H1 (cell line): ENCODE data around the gene SPPL3. TPM values are rescaled to one million over a fixed set of nuclear protein-coding genes. Genes with fewer than 3 reads are reported as not detected.

Source experiments
- CTCF ChIA-PET: fragments of 300-600 bp; sonication (Branson Sonifier 250); formaldehyde crosslinking; loops from one replicate; lab custom pipeline; 2021; ENCODE audit not compliant: partially characterized antibody; lab: Charles Lee
- POLR2A ChIA-PET: fragments of 300-600 bp; sonication (Branson Sonifier 250); formaldehyde crosslinking; loops from one replicate; lab custom pipeline; 2021; ENCODE audit warnings: inconsistent platforms; ENCODE audit not compliant: partially characterized antibody; lab: Charles Lee
- DNase-seq, 2 experiments: peaks; one replicate each; pipeline versions ENCODE4 v3.0.0 to v3.0.0-alpha.2; 2010 to 2022; ENCODE audit warnings: low spot score in 2 of 2, low read depth in 1 of 2, mixed read lengths in 1 of 2
- FAIRE-seq: peaks from 2 replicates; lab custom pipeline; 2011; peaks lifted over from hg19 to GRCh38; lab: Jason Lieb, UNC
- H2AFZ ChIP-seq: 2 replicates; pipeline ENCODE4 v1.8.1; 2012; ENCODE audit warnings: low read length, inconsistent platforms
- H2AK5ac ChIP-seq: 2 replicates; pipeline ENCODE4 v1.6.1; 2013; ENCODE audit warnings: low read depth, low read length
- H2BK120ac ChIP-seq: replicated peaks from 2 replicates; pipeline ENCODE3; 2013; ENCODE audit warnings: low read depth, low read length, inconsistent platforms
- H2BK12ac ChIP-seq: 2 replicates; pipeline ENCODE4 v1.6.1; 2013; ENCODE audit warnings: low read depth, low read length
- H2BK15ac ChIP-seq: 2 replicates; pipeline ENCODE4 v1.6.1; 2013; ENCODE audit warnings: low read length
- H2BK20ac ChIP-seq: 2 replicates; pipeline ENCODE4 v1.6.1; 2013; ENCODE audit warnings: low read length
- H2BK5ac ChIP-seq: 2 replicates; pipeline ENCODE4 v1.6.1; 2013; ENCODE audit warnings: low read depth, low read length
- H3K14ac ChIP-seq: 2 replicates; pipeline ENCODE4 v1.6.1; 2013; ENCODE audit warnings: inconsistent platforms; ENCODE audit not compliant: insufficient read length
- H3K18ac ChIP-seq: 2 replicates; pipeline ENCODE4 v1.6.1; 2013; ENCODE audit warnings: low read length; ENCODE audit errors: extremely low read depth
- H3K23ac ChIP-seq: 2 replicates; pipeline ENCODE4 v1.6.1; 2013; ENCODE audit warnings: inconsistent platforms; ENCODE audit not compliant: insufficient read length
- H3K23me2 ChIP-seq: 2 replicates; pipeline ENCODE4 v1.6.1; 2013; ENCODE audit warnings: low read depth, low read length
- H3K27ac ChIP-seq: 2 replicates; pipeline ENCODE4 v1.6.1; 2011; ENCODE audit warnings: low read depth, low read length, inconsistent platforms
- H3K27me3 ChIP-seq, 4 experiments: replicated peaks in 1 of 4; 1 replicate in 1 of 4; 2 replicates in 3 of 4; pipeline versions ENCODE4 v1.6.1 to v1.8.1; 2011 to 2013; ENCODE audit warnings: low read length in 3 of 4, mild to moderate bottlenecking in 3 of 4, inconsistent platforms in 2 of 4, mixed read lengths in 2 of 4, moderate library complexity in 1 of 4; ENCODE audit not compliant: control insufficient read depth in 3 of 4, insufficient read depth in 3 of 4; ENCODE audit errors: extremely low read depth in 1 of 4
- H3K36me3 ChIP-seq, 4 experiments: 2 replicates each; pipeline versions ENCODE4 v1.6.1 to v1.8.1; 2011 to 2013; ENCODE audit warnings: mild to moderate bottlenecking in 4 of 4, low read length in 3 of 4, moderate library complexity in 2 of 4, control low read depth in 1 of 4, inconsistent platforms in 1 of 4; ENCODE audit not compliant: insufficient read depth in 4 of 4, control insufficient read depth in 2 of 4
- H3K4ac ChIP-seq: replicated peaks from 2 replicates; pipeline ENCODE3; 2013; ENCODE audit warnings: low read length, low read depth, mixed read lengths, inconsistent platforms; ENCODE audit not compliant: insufficient read length
- H3K4me1 ChIP-seq, 4 experiments: replicated peaks in 1 of 4; 1 replicate in 1 of 4; 2 replicates in 3 of 4; pipeline versions ENCODE4 v1.6.1 to v1.8.1; 2011 to 2013; ENCODE audit warnings: low read length in 3 of 4, inconsistent platforms in 2 of 4, mixed read lengths in 1 of 4; ENCODE audit not compliant: insufficient read depth in 4 of 4, control insufficient read depth in 3 of 4
- H3K4me2 ChIP-seq, 2 experiments: 2 replicates each; pipeline versions ENCODE4 v1.6.1 to v1.8.1; 2011 to 2013; ENCODE audit warnings: low read depth in 2 of 2, low read length in 2 of 2, control low read depth in 1 of 2, inconsistent platforms in 1 of 2, mild to moderate bottlenecking in 1 of 2; ENCODE audit not compliant: insufficient read depth in 1 of 2
- H3K4me3 ChIP-seq, 4 experiments: fragments of 200-600, 300-600 bp in 1 of 4; sonication (generic), shearing (Covaris generic), sonication (Bioruptor Twin) in 1 of 4; 2 replicates each; pipeline versions ENCODE4 v1.5.1 to v1.8.1; 2011 to 2016; ENCODE audit warnings: low read length in 4 of 4, low read depth in 3 of 4, control low read depth in 2 of 4, inconsistent platforms in 2 of 4, mild to moderate bottlenecking in 2 of 4, mixed read lengths in 1 of 4, moderate library complexity in 1 of 4; ENCODE audit not compliant: insufficient read depth in 2 of 4; ENCODE audit errors: extremely low read depth in 1 of 4
- H3K56ac ChIP-seq: replicated peaks from 2 replicates; pipeline ENCODE3; 2013; ENCODE audit warnings: low read depth, mild to moderate bottlenecking, mixed read lengths, low read length, inconsistent platforms; ENCODE audit not compliant: insufficient read length
- H3K79me1 ChIP-seq: 2 replicates; pipeline ENCODE4 v1.6.1; 2013; ENCODE audit warnings: low read depth, low read length, control low read depth
- H3K79me2 ChIP-seq, 2 experiments: 2 replicates each; pipeline versions ENCODE4 v1.6.1 to v1.8.1; 2012 to 2013; ENCODE audit warnings: low read length in 2 of 2, mild to moderate bottlenecking in 2 of 2, inconsistent platforms in 1 of 2; ENCODE audit not compliant: insufficient read depth in 2 of 2, control insufficient read depth in 1 of 2
- H3K9ac ChIP-seq, 4 experiments: replicated peaks in 1 of 4; 1 replicate in 1 of 4; 2 replicates in 3 of 4; pipeline versions ENCODE4 v1.6.1 to v1.8.1; 2011 to 2013; ENCODE audit warnings: low read depth in 3 of 4, low read length in 3 of 4, control low read depth in 2 of 4, mild to moderate bottlenecking in 2 of 4, moderate library complexity in 2 of 4, inconsistent platforms in 1 of 4; ENCODE audit errors: extremely low read depth in 1 of 4
- H3K9me3 ChIP-seq, 2 experiments: 2 replicates each; pipeline versions ENCODE4 v1.6.1 to v1.8.1; 2012 to 2013; ENCODE audit warnings: mild to moderate bottlenecking in 2 of 2, moderate library complexity in 2 of 2, control low read depth in 1 of 2, inconsistent platforms in 1 of 2, low read depth in 1 of 2, low read length in 1 of 2, mixed read lengths in 1 of 2; ENCODE audit not compliant: insufficient read depth in 2 of 2
- H4K20me1 ChIP-seq, 2 experiments: replicated peaks in 1 of 2; 2 replicates each; pipeline versions ENCODE3 to v1.8.1; 2011 to 2013; ENCODE audit warnings: inconsistent platforms in 2 of 2, low read length in 2 of 2, mild to moderate bottlenecking in 1 of 2; ENCODE audit not compliant: insufficient read depth in 2 of 2, control insufficient read depth in 1 of 2
- H4K5ac ChIP-seq: 2 replicates; pipeline ENCODE4 v1.6.1; 2013; ENCODE audit warnings: low read length, low read depth, mixed read lengths, inconsistent platforms; ENCODE audit not compliant: insufficient read length
- H4K8ac ChIP-seq: 2 replicates; pipeline ENCODE4 v1.8.0; 2013; ENCODE audit warnings: mild to moderate bottlenecking, moderate library complexity, low read length, inconsistent platforms; ENCODE audit not compliant: insufficient read depth; ENCODE audit errors: extremely low read depth
- H4K91ac ChIP-seq: replicated peaks from 2 replicates; pipeline ENCODE3; 2013; ENCODE audit warnings: low read length, mixed read lengths, inconsistent platforms; ENCODE audit not compliant: insufficient read length
- BACH1 ChIP-seq: IDR thresholded peaks from 2 replicates; pipeline ENCODE4 v1.6.1; 2012; ENCODE audit warnings: low read length, improper control_type of control experiment
- BRCA1 ChIP-seq: IDR thresholded peaks from 2 replicates; pipeline ENCODE4 v1.6.1; 2012; ENCODE audit warnings: low read depth, low read length, improper control_type of control experiment
- CBX8 ChIP-seq: fragments of 300-800, 300-1000 bp; sonication (generic); IDR thresholded peaks from 2 replicates; pipeline ENCODE4 v1.7.1; 2016; ENCODE audit warnings: low read depth, low read length, borderline replicate concordance
- CHD2 ChIP-seq: IDR thresholded peaks from 2 replicates; pipeline ENCODE4 v1.6.1; 2012; ENCODE audit warnings: low read length, improper control_type of control experiment
- E2F6 ChIP-seq: IDR thresholded peaks from 2 replicates; pipeline ENCODE4 v1.6.1; 2012; ENCODE audit warnings: inconsistent platforms
- KDM1A ChIP-seq: fragments of 200-600, 300-600 bp; sonication (generic); IDR thresholded peaks from 2 replicates; pipeline ENCODE4 v1.7.1; 2016; ENCODE audit warnings: mild to moderate bottlenecking, low read length, borderline replicate concordance
- KDM4A ChIP-seq: IDR thresholded peaks from one replicate; pipeline ENCODE4 v1.7.1; 2012; ENCODE audit warnings: low read depth, mild to moderate bottlenecking, moderate library complexity, low read length, inconsistent platforms; ENCODE audit not compliant: severe bottlenecking
- MAX ChIP-seq: IDR thresholded peaks from 2 replicates; pipeline ENCODE4 v1.6.1; 2012; ENCODE audit warnings: inconsistent platforms
- NRF1 ChIP-seq: IDR thresholded peaks from 2 replicates; pipeline ENCODE4 v1.6.1; 2011; ENCODE audit warnings: mild to moderate bottlenecking, low read depth, low read length, improper control_type of control experiment
- PHF8 ChIP-seq: fragments of 200-600 bp; sonication (generic); conservative IDR thresholded peaks from 2 replicates; pipeline ENCODE4 v1.7.1; 2012; ENCODE audit warnings: low read depth, mild to moderate bottlenecking, inconsistent platforms, low read length, moderate library complexity
- SIX5 ChIP-seq: IDR thresholded peaks from 2 replicates; pipeline ENCODE4 v1.6.1; 2011; ENCODE audit warnings: mild to moderate bottlenecking, low read depth, low read length
- SP1 ChIP-seq: IDR thresholded peaks from 2 replicates; pipeline ENCODE4 v1.6.1; 2011; ENCODE audit warnings: low read depth, low read length
- TAF1 ChIP-seq: IDR thresholded peaks from 2 replicates; pipeline ENCODE4 v1.6.1; 2011; ENCODE audit warnings: mild to moderate bottlenecking, low read depth, low read length
- TCF12 ChIP-seq: IDR thresholded peaks from 2 replicates; pipeline ENCODE4 v1.6.1; 2011; ENCODE audit warnings: low read depth, mild to moderate bottlenecking, low read length
- ZNF274 ChIP-seq: IDR thresholded peaks from 2 replicates; pipeline ENCODE4 v1.7.0; 2012; ENCODE audit warnings: low read length, borderline replicate concordance; ENCODE audit errors: extremely low read depth
- WGBS, 2 experiments: shearing (Covaris generic) in 1 of 2; methylation state at CpG; one replicate each; pipeline versions ENCODE4 v1.1.6 to v1.1.7; 2013 to 2015; ENCODE audit warnings: low lambda C conversion rate in 2 of 2, mixed read lengths in 2 of 2, inconsistent platforms in 1 of 2, low coverage in 1 of 2, missing lambda C conversion rate in 1 of 2; ENCODE audit not compliant: insufficient replicate concordance in 2 of 2, insufficient coverage in 1 of 2, insufficient read length in 1 of 2; ENCODE audit errors: extremely low coverage in 1 of 2, missing lambda C conversion rate in 1 of 2; 5-methylcytosine and 5-hydroxymethylcytosine counted together
- polyA plus RNA-seq, 7 experiments: library from polyadenylated mRNA; depleted of rRNA in 3 of 7; stranded (reverse) in 5 of 7; unstranded in 2 of 7; fragments of >200 nt in 5 of 7; fragments of 200-250 nt in 2 of 7; gene quantifications; 1 replicate in 5 of 7; 2 replicates in 1 of 7; 4 replicates in 1 of 7; pipeline versions ENCODE4 v1.2.1 to v1.2.3, GENCODE V29; 2011 to 2013; ENCODE audit warnings: missing spikeins in 2 of 7, mixed read lengths in 2 of 7
- total RNA-seq: library from RNA; stranded (reverse); fragmentation: NEBNext Ultra II Directional; extraction: Animal tissue kit (Norgen Biotek cat#: 25700); gene quantifications from 2 replicates; pipeline ENCODE4 v1.2.1, GENCODE V29; 2021

SPPL3 gene
- total and polyA plus RNA-seq, 2 of the 8 experiments (the other 6 are each of a cell fraction or from before 2014, with no cell fraction given) = 27.3 to 48.4 TPM

GRCh38 chr12:120835304-120835612 is 68.9 kb downstream of the SPPL3 start:
- no peak overlapping the region for H3K27ac ChIP-seq
- H3K23ac ChIP-seq = no peak overlapping the region
- POLR2A ChIA-PET = interaction anchor here (1.2 to 1.6 kb wide), 2 partner anchors 12 to 131 kb away, joined by 3 to 4 read pairs; no protein-coding TSS in a partner anchor
- TF ChIP-seq E2F6 = no peak
- no peak for TF ChIP-seq CBX8
- TF ChIP-seq PHF8 = no peak
- TF ChIP-seq ZNF274 = no peak
- TF ChIP-seq SIX5 = no peak
- TF ChIP-seq TAF1 = no peak
- no peak for TF ChIP-seq KDM4A
- TF ChIP-seq NRF1 = no peak
- no peak for TF ChIP-seq TCF12
- TF ChIP-seq SP1 = no peak
- TF ChIP-seq KDM1A = no peak
- TF ChIP-seq BRCA1 = no peak
- TF ChIP-seq BACH1 = no peak
- no peak for TF ChIP-seq CHD2
- TF ChIP-seq MAX = no peak
- no peaks in the 10 kb centered on the region; the same call in 1 of the 2 replicates for H3K23me2 ChIP-seq
- no peak overlapping the region for H2BK12ac ChIP-seq
- no peak overlapping the region for H2AK5ac ChIP-seq
- WGBS, 2 experiments = 84% methylated on average over 4 of the region's 4 CpGs; no CpG with 5 or more reads in 1 of the 2 experiments
- H2BK5ac ChIP-seq = no peak overlapping the region
- H2AFZ ChIP-seq = no peak overlapping the region
- no peak overlapping the region for H3K14ac ChIP-seq
- H3K4me1 ChIP-seq = peaks cover 0 to 7% (median 4%) of the 10 kb centered on the region in 4 experiments; a peak in 1 of 7 replicates
- H4K20me1 ChIP-seq = peaks cover 5 to 6% of the 10 kb centered on the region in 2 experiments
- no peak for DNase-seq
- H2BK20ac ChIP-seq = no peak overlapping the region
- no peak overlapping the region for H3K18ac ChIP-seq
- H3K79me2 ChIP-seq = peaks cover 0 to 41% of the 10 kb centered on the region in 2 experiments; a peak in 2 of 4 replicates
- H2BK15ac ChIP-seq = no peak overlapping the region
- H4K91ac ChIP-seq = no peak overlapping the region
- H3K4me3 ChIP-seq = no peak overlapping the region
- no peak overlapping the region for H3K56ac ChIP-seq
- FAIRE-seq = no peak
- H3K36me3 ChIP-seq = no peaks in the 10 kb centered on the region
- H4K8ac ChIP-seq = no peak overlapping the region
- no peaks in the 10 kb centered on the region; a peak in 1 of 4 replicates for H3K9me3 ChIP-seq
- H3K9ac ChIP-seq = no peak overlapping the region
- no peak overlapping the region for H4K5ac ChIP-seq
- H3K27me3 ChIP-seq = no peaks in the 10 kb centered on the region
- peaks cover 2% of the 10 kb centered on the region; the same call in 1 of the 2 replicates for H3K79me1 ChIP-seq
- no peak overlapping the region for H2BK120ac ChIP-seq
- CTCF ChIA-PET = interaction anchor here (1.0 to 1.7 kb wide), 2 partner anchors 21 to 137 kb away, joined by 3 to 4 read pairs; no protein-coding TSS in a partner anchor
- H3K4me2 ChIP-seq = no peak overlapping the region
- no peak overlapping the region for H3K4ac ChIP-seq
